ENCODE data around the gene ERAL1.
A peak's percentile ranks its signal among the peaks of the same experiment; 100 is the strongest.
"Not testable (repeated sequence)": the region's sequence is repeated elsewhere in the genome, so short reads cannot be mapped to it uniquely, and the experiment has no call there.

Gene ERAL1

DNA sequence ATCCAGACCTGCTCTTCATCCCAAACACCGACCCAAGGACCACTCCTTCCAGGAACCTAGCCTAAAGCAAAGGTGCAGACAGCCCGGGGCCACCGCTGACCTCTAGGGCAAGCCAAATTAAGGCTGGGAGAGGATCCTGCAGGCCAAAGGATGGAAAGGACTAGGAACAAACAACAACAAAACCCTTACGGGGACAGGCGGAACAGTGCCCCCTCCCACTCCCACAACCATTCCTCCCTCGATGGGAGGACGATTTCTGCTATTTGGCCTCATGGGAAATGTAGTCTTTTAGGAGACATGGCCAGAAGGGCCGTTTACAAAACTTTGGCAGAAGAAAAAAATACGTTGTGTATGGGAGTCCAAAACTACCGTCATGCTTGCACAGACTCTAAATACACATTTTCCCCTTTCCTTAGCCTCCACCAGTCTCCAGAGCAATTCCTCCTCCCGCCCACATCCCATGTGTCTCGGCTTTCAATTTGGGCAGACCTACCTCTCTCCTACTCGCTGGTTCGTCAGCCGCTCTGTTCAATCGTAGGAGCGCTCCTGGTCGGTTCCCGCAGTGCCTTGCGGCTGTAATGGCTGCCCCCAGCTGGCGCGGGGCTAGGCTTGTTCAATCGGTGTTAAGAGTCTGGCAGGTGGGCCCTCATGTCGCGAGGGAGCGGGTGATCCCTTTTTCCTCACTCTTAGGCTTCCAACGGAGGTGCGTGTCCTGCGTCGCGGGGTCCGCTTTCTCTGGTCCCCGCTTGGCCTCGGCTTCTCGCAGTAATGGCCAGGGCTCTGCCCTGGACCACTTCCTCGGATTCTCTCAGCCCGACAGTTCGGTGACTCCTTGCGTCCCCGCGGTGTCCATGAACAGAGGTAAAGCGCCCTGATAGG, at the start of gene ERAL1:
Gene ERAL1, plus strand, starts transcription at position 560 of the 879 bp plus-strand sequence. Its CDS starts 19 bp downstream, at position 579.
- peak; percentile 89 for DNase-seq

DNA sequence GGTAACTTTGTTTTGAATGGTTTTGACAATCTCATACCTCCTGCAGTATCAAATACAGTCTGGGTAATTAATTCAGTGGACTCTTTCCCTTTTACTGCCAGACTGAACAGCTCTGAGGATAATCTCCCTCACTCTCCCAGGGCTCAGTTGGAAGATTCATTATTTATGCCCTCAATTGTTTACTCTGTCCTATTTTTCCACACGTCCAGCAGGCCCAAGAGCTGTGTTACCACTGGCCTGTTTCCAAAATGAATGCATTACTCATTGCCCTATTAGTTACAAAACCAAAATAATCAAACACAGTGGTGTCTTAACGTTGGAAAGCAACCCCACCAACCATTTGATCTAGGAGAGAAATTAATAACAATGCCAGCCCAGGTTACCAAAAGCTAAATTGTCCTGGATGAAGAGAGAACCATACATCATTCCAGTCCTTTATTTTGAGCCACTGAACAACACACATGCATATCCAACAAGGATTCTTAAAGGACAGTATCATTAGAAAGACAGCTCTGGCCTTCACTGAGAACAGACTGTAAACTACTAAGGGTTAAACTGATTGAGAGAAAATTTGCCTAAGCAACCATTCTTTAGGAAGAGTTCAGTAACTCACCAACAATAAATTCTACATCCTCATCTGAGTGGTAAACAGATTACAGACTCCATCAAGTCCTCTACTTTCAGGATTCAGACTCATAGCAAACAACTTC, 46.7 kb upstream of the ERAL1 start:
- no peak for DNase-seq

DNA sequence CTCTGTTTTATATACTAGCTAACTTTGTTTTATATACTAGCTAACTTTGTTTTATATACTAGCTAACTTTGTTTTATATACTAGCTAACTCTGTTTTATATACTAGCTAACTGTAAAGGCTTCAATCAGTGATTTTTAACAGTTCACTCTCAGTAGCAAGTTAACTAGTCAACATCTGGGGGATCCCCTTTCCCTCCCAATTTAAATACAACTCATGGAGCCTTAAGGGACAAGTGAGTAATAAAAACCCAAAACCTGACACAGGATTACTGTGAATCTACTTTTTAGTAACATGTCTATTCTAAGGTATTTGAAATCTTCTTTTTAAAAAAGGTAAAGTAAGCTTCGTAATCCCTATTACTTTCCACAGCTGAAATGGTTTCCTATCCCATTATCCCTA, 44.4 kb upstream of the ERAL1 start:
- DNase-seq = no peak

DNA sequence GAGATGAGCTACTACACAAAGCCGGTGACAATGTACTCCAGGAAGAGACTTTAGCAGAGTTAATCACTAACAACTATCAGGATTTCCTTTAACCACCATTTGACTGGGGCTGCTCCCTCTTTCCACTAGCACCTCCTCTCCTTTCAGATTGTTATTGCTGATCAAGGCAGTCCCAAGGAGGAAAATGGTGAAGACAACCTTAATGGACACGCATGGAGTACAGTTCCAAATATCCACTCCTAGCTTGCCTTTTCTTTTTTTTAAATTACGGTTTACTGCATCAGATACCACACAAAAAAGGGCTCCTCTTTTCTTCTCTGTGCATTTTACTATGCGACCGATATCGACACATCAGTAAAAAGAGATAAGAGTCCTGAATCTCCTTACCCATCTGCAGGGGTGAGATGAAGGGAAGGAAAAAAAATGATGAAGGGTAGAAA, 43.1 kb upstream of the ERAL1 start:
- DNase-seq = no peak

DNA sequence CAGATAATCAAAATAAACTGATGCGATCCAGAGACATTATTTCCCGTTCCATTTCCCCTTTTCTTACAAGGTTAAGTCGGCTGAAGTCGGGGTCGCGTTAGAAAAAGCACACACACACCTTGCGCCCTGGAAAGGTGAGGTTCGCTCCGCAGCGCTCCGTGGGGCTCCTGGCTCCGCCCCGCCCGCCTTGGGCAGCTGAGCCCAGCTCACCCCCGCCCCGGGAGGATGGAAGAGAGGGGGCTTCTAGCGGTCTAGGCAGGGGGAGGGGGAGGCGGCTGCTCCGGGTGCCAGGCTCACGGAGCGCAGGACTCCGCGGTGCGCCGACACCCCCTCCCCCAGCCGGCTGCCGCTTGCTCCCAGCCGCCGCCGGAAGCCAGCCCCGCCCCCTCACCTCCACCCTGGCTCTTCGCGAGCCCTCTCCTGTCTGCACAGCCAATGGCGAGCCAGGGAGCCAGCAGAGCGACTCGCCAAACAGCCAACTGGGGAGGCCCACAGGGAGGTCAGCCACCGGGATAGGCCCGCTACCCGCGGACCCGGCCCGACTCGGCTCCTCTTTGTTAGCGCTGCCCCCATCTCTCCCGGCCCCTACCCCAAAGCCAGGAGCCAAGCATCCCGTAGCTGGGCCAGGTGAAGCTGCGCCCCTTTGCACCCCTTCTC, 42.6 kb upstream of the ERAL1 start:
- peak; percentile 97 for DNase-seq

DNA sequence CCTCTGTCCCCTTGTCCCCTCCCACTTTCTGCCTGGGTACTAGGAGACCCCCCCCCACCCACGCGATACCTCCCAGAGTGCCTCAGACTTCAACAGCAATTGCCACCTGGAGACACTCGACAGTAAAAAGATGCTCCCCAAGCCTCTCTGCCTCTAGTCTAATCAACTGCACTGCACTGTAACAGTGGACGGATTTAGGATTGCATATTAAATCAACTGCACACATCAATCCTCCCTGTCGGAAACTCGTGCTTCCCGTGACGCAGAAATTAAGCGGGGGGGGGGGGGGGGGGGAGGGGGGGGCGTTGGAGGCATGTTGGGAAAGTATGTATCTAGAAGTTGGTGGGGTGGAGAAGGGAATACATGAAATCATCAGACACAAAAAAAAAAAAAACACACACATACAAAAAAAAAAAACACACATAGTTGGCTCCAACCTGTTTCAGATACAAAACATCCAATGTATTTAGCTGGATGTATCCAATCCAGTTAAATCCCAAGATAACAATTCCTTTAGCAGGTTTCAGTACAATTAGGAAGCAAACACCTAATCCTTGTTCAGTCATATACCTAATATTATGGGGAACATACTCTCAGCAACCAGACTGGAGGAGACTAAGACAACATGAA, 42.0 kb upstream of the ERAL1 start:
- no peak for DNase-seq

DNA sequence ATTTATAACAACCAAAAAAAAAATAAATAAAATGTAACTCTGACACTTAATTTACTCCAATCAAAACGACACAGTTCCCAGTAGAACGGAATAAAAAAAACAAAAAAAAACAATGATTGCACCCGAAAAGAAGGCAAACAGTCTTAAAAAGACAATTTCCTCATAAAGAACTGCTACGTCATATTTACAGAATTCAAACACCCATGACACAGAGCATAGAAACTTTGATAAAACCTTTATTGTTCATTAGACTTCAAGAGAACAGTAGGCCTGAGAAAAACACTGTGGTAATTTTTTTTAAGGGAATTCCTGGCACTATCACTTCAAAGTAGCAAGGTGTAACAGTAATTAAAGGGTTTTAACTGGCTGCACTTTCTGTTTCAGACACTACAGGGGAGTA, 38.3 kb upstream of the ERAL1 start:
- DNase-seq = no peak

DNA sequence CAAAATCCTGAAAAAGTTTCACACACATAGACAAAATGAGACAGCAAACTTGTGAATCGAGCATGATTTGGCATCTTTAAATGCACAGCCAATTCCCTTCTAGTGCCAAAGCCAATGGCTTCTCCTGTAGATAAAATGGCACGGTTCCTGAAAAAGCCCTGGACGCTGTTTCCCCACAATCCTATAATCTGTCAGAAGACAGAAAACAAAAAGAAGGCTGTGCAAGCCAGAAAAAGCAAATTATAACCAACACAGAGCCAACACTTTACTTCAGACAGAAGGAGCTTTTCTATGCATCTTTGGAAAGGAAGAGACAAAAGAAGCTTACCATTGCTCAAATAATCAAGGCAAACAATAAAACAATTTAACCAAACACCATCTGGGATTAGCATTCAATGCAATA, 36.0 kb upstream of the ERAL1 start:
- no peak for DNase-seq

DNA sequence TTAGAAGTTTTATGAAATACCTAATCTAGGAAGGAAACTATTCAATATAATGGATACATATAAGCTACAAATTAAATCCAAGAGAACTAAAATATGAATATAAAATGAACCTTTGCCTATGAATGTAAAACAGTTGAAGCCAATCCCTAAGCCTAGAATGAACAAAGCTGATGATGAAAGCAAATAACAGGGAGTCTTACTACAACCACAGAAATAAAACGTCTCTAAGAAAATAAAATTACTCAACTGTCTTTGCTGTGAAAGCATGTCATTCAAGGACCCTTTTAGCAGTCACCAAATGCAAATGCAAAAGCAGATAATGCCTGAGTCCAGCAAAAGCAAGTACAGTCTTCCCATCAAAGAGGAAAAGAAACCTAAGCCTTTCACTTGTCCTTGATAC, 35.2 kb upstream of the ERAL1 start:
- no peak for DNase-seq

DNA sequence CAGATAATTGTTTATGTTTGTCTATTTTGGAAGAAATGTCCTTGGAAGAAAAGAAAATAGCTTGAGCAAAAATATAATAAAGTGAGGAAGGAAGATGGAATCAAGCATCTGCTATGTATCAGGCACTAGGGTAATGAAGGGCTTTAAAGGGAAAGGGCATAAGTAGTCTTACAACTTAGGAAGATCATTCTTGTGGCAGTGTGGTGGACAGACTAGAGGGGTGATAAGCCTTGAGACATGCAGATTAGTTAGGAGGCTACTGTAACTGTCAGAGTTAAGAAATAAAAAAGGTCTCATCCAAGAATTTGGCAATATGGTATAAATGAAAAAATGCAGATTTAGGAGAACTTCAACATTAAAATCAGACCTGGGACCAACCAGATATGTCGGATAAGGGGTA, 27.1 kb upstream of the ERAL1 start:
- no peak for DNase-seq

DNA sequence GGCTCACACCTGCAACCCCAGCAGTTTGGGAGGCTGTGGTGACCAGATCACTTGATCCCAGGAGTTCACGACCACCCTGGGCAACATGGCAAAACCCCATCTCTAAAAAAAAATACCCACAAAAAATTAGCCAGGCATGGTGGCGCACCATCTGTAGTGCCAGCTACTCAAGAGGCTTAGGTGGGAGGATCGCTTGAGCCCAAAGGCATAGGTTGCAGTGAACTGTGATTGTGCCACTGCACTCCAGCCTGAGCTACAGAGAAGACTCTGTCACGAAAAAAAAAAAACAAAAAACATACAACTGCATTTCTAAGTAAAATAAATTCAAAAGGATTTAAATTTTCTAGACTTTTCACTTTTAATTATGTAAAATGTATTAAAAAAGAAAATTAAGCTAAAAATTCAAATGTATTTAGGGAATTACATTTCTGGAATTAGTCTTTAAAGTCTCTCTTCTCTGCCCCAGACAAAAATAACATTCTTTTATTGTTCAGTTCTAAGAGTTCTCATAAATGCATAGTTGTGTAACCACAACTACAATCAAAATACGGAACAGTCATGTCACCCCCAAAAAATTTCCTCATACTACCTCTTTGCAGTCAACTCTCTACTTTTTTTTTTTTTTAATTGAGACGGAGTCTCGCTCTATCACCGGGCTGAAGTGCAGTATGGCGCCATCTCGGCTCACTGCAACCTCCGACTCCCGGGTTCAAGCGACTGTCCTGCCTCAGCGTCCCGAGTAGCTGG, 26.3 kb upstream of the ERAL1 start:
- DNase-seq = peak; percentile 36

DNA sequence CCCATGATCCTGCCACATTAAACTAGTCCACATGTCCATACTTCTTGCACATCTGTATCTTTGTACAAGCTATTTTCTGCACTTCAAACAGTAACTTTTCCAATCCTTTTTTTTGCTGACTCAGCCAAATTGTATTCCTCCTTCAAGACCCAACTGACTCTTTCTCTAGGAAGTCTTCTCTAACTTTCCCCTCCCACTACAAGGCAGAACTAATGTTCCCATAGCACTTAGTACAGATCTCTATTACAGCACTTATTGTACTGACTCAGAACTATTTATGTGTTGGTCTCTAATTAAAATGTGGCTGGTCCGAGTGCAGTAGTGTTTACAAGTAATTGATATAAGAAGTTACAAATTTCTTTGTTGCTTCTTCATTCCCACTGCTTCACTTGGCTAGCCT, 20.4 kb upstream of the ERAL1 start:
- DNase-seq = no peak

DNA sequence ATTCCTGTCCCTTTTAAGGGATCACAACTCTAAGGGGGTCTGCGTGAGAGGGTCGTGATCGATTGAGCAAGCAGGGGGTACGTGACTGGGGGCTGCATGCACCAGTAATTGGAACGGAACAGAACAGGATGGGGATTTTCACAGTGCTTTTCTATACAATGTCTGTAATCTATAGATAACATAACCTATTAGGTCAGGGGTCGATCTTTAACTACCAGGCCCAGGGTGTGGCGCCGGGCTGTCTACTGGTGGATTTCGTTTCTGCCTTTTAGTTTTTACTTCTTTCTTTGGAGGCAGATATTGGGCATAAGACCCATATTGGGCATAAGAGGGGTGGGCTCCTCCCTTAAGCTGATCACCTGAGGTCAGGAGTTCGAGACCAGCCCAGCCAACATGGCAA, 18.3 kb upstream of the ERAL1 start:
- DNase-seq = peak; percentile 18

DNA sequence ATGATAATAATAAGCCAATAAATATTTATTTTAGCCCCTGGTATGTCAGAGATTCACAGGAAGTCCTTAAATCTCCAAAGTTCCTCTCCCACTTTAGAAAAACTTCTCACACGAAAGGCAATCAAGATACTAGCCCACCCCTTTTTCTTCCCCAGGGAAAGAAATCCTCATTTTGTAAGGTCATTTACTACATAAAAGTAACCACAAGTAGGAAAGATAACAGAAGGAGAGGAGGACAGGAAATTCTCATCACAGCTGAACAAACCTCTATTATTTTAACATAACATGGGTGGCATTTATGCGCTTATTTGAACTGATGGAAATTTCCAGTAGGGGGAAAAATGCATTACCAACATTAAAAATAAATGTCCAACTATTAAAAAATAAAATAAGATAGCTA, 15.6 kb upstream of the ERAL1 start:
- DNase-seq = no peak

DNA sequence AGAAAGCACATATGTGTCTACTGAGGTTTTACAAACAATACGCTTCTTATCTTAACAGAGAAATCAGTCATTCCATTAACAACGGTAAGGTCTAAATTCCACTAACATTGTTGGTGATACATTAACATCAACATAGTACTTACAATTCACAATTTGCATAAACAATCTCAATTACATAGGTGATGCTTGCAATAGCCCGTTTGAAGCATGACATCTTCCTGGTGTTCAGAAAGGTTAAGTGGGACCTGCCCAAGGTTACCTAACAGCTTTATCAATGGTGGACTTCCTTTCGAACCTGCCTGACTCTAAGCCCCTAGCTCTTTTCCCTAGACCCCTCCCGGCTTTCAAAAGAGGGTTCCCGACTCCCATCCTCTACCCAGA, 12.9 kb upstream of the ERAL1 start:
- no peak for DNase-seq

DNA sequence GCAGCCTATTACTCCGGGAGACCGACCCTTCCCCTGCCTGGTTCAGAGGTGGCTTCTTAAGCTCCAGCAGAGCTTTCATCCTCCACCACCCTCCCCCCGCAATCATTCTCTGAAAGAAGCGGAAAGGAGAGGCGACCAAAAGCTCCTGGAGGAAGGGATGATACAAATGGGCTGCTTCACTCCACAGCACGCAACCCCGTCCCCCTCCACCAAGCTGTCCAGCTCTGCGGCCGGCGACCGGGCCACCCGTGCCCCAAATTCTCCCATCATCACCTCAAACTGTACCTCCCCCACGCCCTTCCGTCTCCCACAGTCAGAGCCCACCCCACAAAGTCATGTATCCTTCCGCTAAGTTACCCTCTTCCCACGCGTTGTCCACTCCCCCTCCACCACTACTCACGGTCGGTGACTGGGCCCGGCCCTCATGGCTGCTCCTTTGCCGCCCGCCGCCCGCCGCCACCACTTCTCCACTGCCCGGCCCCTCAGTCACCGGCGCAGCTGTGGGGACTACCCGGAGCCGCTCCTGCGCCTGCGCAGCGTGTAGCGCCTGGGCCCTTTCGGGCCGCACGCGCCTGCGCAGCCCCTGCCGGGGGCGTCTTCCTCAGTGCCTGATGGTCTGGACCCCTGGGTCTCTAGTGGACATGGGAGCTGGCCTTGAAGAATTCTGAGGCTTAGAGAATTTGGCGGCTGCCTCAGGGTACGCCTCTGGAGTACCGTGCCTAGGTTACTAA, 12.4 kb upstream of the ERAL1 start, which contains the start of gene FAM222B:
Gene FAM222B, minus strand, starts transcription at position 509 of the 731 bp plus-strand sequence. CDS start 76,123 bp downstream, outside the sequence.
- DNase-seq = peak; percentile 95

DNA sequence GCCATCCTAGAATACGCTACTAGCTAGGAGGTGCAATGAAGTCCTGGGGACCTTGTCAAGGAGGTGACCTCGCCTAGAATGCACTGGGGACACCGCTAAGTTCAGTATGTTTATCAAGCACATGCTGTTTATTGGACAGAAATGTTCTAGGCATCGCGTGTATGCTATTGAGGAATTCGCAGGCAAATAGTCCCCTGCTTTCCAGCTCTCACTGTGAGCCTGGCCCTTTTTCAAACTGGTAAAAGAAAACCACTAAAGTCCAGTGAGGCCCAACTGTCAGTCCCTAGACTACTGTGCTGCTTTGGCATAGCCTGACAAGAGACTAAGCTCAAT, 11.0 kb upstream of the ERAL1 start:
- no peak for DNase-seq

DNA sequence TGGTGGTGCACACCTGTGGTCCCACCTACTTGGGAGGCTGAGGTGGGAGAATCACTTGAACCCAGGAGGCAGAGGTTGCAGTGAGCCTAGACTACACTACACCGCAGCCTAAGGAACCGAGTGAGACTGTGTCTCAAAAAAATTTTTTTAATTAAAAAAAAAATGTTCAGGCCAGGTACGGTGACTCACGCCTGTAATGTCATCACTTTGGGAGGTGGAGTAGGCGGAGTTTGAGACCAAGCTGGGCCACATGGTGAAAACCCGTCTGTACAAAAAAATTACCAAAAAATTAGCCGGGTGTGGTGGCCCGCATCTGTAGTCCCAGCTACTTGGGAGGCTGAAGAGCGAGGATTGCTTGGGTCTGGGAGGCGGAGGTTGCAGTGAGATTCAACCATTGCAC, 8.6 kb upstream of the ERAL1 start:
- no peak for DNase-seq

DNA sequence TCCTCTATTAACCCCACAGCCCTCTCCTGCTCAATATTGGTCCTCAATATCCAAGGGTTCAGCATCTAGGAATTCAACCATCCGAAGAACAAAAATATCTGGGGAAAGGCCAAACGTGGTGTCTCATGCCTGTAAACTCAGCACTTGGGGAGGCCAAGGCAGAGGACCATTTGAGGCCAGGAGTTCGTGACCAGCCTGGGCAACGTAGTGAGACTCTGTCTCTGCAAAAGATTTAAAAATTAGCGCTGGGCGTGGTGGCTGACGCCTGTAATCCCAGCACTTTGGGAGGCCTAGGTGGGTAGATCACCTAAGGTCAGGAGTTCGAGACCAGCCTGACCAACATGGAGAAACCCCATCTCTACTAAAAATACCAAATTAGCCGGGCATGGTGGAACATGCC, 8.1 kb upstream of the ERAL1 start:
- DNase-seq = not testable (repeated sequence)

DNA sequence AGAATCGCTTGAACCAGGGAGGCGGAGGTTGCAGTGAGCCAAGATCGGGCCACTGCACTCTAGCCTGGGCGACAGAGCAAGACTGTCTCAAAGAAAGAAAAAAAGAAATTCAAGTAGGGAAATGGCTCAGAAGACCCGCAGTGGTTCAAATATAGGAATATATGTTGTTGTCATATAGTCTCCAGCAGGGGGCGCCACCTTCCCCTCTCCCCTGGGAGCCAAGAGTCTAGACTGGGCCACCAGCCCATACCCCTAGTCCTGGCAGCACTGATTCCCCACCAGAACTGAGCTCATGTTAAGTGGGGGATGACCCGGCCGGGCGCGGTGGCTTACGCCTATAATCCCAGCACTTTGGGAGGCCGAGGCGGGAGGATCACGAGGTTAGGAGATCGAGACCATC, 6.1 kb upstream of the ERAL1 start:
- peak; percentile 90 for DNase-seq

DNA sequence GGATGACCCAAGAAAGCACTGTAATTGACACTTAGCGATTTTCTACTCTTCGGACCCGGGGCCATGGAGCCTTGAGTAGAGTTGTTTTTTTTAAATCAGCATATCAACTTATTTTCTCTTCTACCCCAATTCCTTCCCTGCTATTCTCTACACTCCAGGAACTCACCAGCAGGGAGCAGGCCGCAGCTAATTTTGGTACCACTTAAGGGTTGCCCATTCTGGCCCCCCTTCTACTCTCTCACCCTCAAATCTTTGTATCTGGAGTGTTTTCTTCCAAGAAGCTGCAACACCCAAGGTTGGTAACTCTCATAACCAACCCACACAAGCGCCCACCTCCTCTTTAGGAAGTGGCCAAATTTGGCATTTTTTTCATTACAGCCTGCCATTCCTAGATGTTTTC, 5.5 kb upstream of the ERAL1 start:
- no peak for DNase-seq

DNA sequence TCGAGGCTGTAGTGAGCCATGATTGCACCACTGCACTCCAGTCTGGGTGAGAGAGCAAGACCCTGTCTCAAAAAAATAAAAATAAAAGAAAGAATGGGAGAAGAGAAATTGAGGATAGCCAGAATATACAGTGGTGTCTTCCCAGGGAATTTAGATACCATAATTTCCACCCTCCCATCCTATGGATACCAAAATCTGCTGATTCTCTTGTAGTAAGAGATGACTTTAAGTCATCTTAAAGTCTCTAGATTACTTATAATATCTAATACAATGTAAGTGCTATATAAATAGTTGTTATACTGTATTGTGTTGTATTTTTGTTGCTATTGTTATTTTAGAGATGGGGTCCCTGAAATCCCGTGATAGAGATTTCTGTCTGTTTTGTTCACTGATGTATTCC, 1.5 kb upstream of the ERAL1 start:
- DNase-seq = no peak

Data from activated CD8-positive, alpha-beta memory T cell treated with anti-CD3 and anti-CD28 coated beads, Interleukin-2, amount 50 U/mL, for 48 hours (primary cell).